NK-92 treated with Interleukin-12 subunit alpha and Interleukin-12 subunit beta, amount 100 ng/mL, for 24 hours (cell line): ENCODE results near the gene CLDN19.
"Not testable (repeated sequence)": the region's sequence is repeated elsewhere in the genome, so short reads cannot be mapped to it uniquely, and the experiment has no call there.

ENCODE experiments used
- DNase-seq: peaks from one replicate; lab custom pipeline; 2025; lab: John Stamatoyannopoulos, UW

CLDN19 gene

GRCh38 chr1:42737986-42738677, 1.9 kb downstream of the CLDN19 start:
- no peak for DNase-seq

GRCh38 chr1:42737257-42737656, 2.8 kb downstream of the CLDN19 start:
- DNase-seq: no peak

DNA sequence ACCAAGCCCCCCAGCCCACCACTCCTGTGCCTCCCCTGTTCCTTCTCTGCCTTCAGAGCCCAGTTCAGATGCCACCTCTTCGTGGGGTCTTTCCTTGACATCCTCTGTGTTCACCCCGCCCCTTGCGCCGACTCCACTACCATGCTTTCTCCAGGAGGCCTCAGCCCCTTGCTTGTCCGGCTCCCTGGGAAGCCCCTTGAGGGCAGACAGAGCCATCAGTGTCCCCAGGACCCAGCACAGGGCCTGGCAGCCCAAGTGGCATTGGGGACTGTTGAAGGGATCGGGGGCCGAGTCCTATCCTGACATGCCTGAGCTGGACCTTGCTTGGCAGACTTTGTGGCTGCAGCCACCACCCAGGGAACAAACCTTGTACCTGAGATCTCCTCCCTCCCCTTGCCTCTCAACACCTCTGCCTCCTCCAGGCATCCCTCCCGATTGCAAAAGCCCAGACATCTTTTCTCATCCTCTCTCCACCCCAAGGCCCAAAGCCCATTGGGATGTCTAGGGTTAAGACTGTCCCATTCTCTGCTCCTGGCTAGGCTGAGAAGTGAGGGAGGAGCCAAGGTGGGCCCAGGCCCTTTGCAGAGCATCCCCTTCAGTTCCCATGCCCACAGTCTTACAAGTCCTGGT, 3.4 kb downstream of the CLDN19 start:
- DNase-seq: no peak

DNA sequence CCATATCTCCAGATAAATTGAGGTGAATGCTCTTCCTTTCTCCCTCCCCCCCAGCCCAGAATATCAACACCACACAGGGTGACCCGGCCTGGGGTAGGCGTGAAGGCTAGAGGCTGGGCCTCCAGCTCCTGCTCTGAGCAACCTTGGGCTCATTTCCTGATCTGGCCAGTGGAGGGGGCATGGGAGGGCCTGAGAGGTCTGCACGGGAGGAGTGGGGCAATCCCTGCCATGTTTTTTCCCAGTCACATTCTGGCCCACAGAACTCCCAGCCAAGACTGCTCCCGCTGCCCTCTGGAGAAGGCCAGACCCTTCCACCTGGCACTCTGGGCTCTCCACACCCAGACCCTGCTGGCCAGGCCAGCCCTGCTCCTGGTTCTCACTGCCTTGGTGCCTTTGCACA, 3.9 kb downstream of the CLDN19 start:
- no peak for DNase-seq

- no peak for DNase-seq
These were observed 4.4 kb downstream of the CLDN19 start for GRCh38 chr1:42735477-42736105.

GRCh38 chr1:42735056-42735455, 5.0 kb downstream of the CLDN19 start:
- DNase-seq: no peak

- no peak for DNase-seq
These were observed 5.6 kb downstream of the CLDN19 start for GRCh38 chr1:42734201-42735035.

DNA sequence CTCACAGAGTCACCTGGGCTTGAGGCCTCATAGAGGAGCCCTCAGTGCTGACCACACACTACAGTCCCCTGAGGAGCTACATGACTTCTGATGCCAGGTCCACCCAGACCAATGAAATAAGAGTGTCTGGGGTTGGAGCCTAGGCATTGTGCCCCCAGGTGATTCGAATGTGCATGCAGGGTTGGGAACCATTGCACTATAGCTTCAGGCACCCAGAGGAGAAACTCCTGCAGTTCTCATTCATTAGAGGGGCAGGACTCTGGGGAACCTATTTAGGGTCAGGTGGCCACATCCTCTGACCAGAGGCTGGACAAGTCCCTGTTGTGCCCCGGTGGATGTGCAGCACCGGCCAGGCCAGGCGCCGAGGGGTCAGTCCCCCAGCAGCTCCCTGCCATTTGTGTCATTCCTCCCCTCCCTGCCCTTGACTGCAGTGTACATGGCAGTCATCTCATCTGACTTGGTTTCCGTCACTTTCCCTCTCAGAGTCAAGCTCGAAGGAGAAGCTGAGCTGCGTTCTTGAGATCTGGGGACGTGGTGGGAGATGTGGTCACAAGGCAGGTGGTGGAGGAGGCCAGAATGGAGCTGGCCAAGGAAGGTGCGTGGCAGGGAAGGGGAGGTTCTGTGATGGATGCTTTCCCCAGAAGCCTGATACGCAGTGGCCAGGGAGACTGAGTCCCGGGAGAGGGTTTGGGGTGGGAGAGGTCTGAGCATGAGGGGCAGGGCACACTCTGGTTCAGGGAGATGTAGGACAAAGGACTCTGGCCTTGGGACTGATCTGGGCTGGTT, 6.4 kb downstream of the CLDN19 start:
- no peak for DNase-seq

GRCh38 chr1:42732126-42732680, 7.8 kb downstream of the CLDN19 start:
- no peak for DNase-seq

- no peak for DNase-seq
These were observed 8.5 kb downstream of the CLDN19 start for GRCh38 chr1:42731585-42731984.

DNA sequence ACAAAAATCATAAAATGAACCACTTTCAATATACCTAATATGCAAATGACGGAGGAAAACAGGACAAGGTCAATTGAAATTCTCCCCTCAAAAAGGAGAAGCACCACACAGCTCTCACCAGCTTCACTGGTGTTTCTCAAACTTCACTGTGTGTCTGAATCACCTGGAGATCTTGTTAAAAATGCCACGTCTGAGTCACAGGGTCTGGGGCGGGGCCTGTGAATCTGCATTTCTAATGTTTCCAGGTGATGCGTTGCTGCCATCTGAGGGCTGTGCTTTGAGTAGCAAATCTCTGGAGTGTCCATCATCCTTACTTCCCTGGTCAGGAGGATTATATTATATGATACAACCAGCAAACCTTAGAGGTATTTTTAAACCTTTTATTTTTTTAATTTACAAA, 9.0 kb downstream of the CLDN19 start:
- no peak for DNase-seq

- no peak for DNase-seq
These were observed 10.0 kb downstream of the CLDN19 start for GRCh38 chr1:42730002-42730401.

GRCh38 chr1:42725820-42726219, 14.2 kb downstream of the CLDN19 start:
- not testable (repeated sequence) for DNase-seq

- DNase-seq: no peak
These were observed 16.5 kb downstream of the CLDN19 start for GRCh38 chr1:42723511-42723910.

DNA sequence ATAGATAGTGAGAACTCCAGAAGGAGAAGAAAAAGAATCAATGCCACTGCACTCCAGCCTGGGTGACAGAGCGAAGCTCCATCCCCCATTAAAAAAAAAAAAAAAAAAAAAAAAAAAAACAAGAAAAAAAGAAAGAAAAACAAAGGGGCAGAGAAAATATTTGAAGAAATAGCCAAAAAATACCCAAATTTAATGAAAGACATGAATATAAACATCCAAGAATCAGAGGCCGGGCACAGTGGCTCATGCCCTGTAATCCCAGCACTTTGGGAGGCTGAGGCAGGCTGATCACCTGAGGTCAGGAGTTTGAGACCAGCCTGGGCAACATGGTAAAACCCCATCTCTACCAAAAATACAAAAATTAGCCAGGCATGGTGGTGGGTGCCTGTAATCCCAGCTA, 17.6 kb downstream of the CLDN19 start:
- DNase-seq: not testable (repeated sequence)

DNA sequence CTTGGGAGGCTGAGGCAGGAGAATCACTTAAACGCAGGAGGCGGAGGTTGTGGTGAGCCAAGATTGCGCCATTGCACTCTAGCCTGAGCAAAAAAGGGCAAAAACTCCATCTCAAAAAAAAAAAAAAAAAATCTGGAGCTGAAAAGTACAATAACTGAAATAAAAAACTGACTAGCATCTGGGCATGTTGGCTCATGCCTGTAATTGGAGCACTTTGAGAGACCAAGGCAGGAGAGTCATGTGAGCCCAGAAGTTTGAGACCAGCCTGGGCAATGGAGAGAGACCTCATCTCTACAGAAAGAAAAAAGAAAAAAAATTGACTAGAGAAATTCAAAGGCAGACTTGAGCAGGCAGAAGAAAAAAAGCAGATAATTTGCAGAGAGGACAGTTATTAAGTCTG, 18.1 kb downstream of the CLDN19 start:
- no peak for DNase-seq

DNA sequence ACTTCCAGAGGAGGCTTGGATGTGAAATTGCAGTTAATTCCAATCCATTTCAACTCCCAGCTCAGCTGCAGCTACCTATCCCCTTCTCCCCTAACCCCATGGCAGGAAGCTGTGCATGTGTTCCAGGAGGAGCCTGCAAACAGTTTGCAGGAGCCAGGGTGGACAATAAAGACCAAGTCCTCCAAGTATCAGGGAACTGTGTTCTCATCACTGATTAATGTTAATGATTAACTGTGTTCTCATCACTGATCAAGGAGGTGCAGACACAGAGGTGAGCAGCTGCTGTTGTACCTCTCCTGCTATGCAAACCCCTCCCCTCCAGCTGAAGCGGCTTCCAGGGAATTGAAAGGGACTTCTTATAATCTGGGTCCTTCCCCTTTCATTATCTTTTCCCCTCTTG, 19.2 kb downstream of the CLDN19 start:
- DNase-seq: no peak

- not testable (repeated sequence) for DNase-seq
These were observed 25.6 kb downstream of the CLDN19 start for GRCh38 chr1:42714441-42714840.

- DNase-seq: no peak
These were observed 26.7 kb downstream of the CLDN19 start for GRCh38 chr1:42713293-42713692.

GRCh38 chr1:42712808-42713207, 27.2 kb downstream of the CLDN19 start:
- not testable (repeated sequence) for DNase-seq

DNA sequence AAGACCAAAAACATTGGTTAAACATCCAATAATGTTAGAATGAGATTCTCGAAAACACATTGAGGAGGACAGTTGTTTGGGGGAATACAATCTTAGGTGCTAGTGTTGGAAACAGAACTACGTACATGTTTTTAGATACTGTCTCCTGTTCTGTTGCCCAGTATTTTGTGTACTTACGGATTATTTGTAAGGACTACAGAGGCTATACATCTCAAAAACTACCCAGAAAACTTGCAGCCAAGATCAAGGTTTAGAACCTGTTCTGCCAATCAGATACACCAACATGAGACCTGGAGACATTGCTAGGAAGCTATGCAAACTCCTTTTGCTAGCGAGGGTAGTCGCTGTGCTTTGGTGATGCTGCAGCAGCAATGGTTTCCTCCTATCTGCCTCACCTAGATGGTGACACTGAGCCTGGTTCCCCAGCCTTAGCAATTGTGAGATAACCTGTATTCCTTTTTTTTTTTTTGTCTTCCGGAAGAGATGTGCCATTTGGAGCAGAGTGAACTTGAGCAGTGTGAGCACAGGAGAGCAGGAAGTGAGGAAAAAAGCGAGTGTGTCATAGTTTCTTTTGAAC, 36.1 kb downstream of the CLDN19 start:
- DNase-seq: no peak
